Uterus (tissue), 4 donors: ENCODE measurements around the gene ATF7IP. TPM values are rescaled to one million over a fixed set of nuclear protein-coding genes. Genes with fewer than 3 reads are reported as not detected.
"Not testable (repeated sequence)": the region's sequence is repeated elsewhere in the genome, so short reads cannot be mapped to it uniquely, and the experiment has no call there.

Experiments used
- DNase-seq, 2 donors: peaks; one replicate each; pipeline ENCODE4 v3.0.0-alpha.2; 2019 to 2020
- H3K27ac ChIP-seq, 2 donors: fragments of 200-600 bp; sonication (generic); 1 replicate in 1 of 2; 2 replicates in 1 of 2; pipeline ENCODE4 v1.5.1; 2016 to 2018
- H3K27me3 ChIP-seq, 2 donors: fragments of 200-600 bp; sonication (generic); one replicate each; pipeline ENCODE4 v1.5.1; 2018 to 2019; ENCODE audit warnings: control low read depth in 1 of 2
- H3K36me3 ChIP-seq, 2 donors: fragments of 200-600 bp; sonication (generic); one replicate each; pipeline ENCODE4 v1.5.1; 2019; ENCODE audit warnings: control low read depth in 1 of 2
- H3K4me1 ChIP-seq, 2 donors: fragments of 200-600 bp; sonication (generic); one replicate each; pipeline ENCODE4 v1.5.1; 2018 to 2019; ENCODE audit warnings: control low read depth in 1 of 2
- H3K4me3 ChIP-seq, 2 donors: fragments of 200-600 bp; sonication (generic); 1 replicate in 1 of 2; 2 replicates in 1 of 2; pipeline ENCODE4 v1.5.1; 2018 to 2019; ENCODE audit warnings: mild to moderate bottlenecking in 1 of 2
- H3K9me3 ChIP-seq, 2 donors: fragments of 200-600 bp; sonication (generic); one replicate each; pipeline ENCODE4 v1.5.1; 2019; ENCODE audit warnings: control low read depth in 1 of 2
- CTCF ChIP-seq, 4 experiments: fragments of 200-600 bp in 2 of 4; fragments of 450-650 bp in 2 of 4; sonication (generic) in 2 of 4; IDR thresholded peaks; one replicate each; pipeline ENCODE4 v1.5.1; 2016 to 2019; ENCODE audit warnings: antibody characterized with exemption in 4 of 4, mild to moderate bottlenecking in 2 of 4, moderate library complexity in 1 of 4
- POLR2A ChIP-seq, 2 donors: fragments of 450-650 bp; IDR thresholded peaks; one replicate each; pipeline ENCODE4 v1.6.1; 2016; ENCODE audit warnings: antibody characterized with exemption in 2 of 2, mild to moderate bottlenecking in 1 of 2, moderate library complexity in 1 of 2
- intact Hi-C: fragments of 100-400 bp; cut with DNase I; formaldehyde crosslinking; loops from one replicate; pipeline ENCODE4 v1.15.1; 2023; ENCODE audit warnings: low total_unique reads
- total RNA-seq, 4 donors: library from RNA; depleted of rRNA in 3 of 4; stranded (reverse); fragments of >200 nt in 3 of 4; gene quantifications; one replicate each; pipeline versions ENCODE4 v1.1.0 to v1.2.4, GENCODE V29; 2014 to 2023
- donor health status: DM: yes; HTN: yes; CAD: no.

The ATF7IP gene
- total RNA-seq, 4 donors from 2014 or later: 39.5 to 102 (median 65.6) TPM

GRCh38 chr12:14326699-14327098, 38.8 kb upstream of the ATF7IP start:
- TF ChIP-seq POLR2A (IDR thresholded peaks at IDR 0.05) (no peak), CTCF (IDR thresholded peaks at IDR 0.05) (no peak)
- intact Hi-C loops: no loop called here
- H3K36me3 ChIP-seq: no peaks in the 10 kb centered on the region

GRCh38 chr12:14327711-14328110, 37.8 kb upstream of the ATF7IP start:
- no peak for DNase-seq
- Histone ChIP-seq H3K4me3 (no peak overlapping the region), H3K27me3 (no peaks in the 10 kb centered on the region), H3K9me3 (no peaks in the 10 kb centered on the region), H3K27ac (no peak overlapping the region), H3K36me3 (no peaks in the 10 kb centered on the region), H3K4me1 (no peaks in the 10 kb centered on the region)
- TF ChIP-seq POLR2A (IDR thresholded peaks at IDR 0.05) (no peak), CTCF (IDR thresholded peaks at IDR 0.05) (no peak)
- intact Hi-C loops: no loop called here

More at GRCh38 chr12:14326699-14327098, 38.8 kb upstream of the ATF7IP start:
- no peaks in the 10 kb centered on the region for H3K9me3 ChIP-seq
- no peak for DNase-seq
- H3K4me3 ChIP-seq: no peak overlapping the region
- no peak overlapping the region for H3K27ac ChIP-seq
- no peaks in the 10 kb centered on the region for H3K4me1 ChIP-seq
- no peaks in the 10 kb centered on the region for H3K27me3 ChIP-seq

GRCh38 chr12:14332482-14332881, 33.0 kb upstream of the ATF7IP start:
- DNase-seq: no peak
- TF ChIP-seq CTCF (IDR thresholded peaks at IDR 0.05) (no peak), POLR2A (IDR thresholded peaks at IDR 0.05) (no peak)
- Histone ChIP-seq H3K27me3 (no peaks in the 10 kb centered on the region), H3K27ac (no peak overlapping the region), H3K4me3 (no peak overlapping the region), H3K4me1 (no peaks in the 10 kb centered on the region), H3K9me3 (no peaks in the 10 kb centered on the region), H3K36me3 (no peaks in the 10 kb centered on the region)
- intact Hi-C loops: no loop called here

- no peaks in the 10 kb centered on the region for H3K36me3 ChIP-seq
- no peak for DNase-seq
- no peak overlapping the region for H3K27ac ChIP-seq
- H3K4me3 ChIP-seq: no peak overlapping the region
- TF ChIP-seq CTCF (IDR thresholded peaks at IDR 0.05) (no peak), POLR2A (IDR thresholded peaks at IDR 0.05) (no peak)
- intact Hi-C loops: no loop called here
- H3K4me1 ChIP-seq: no peaks in the 10 kb centered on the region
- H3K9me3 ChIP-seq: peaks cover 0 to 18% of the 10 kb centered on the region in 2 donors
- H3K27me3 ChIP-seq: no peaks in the 10 kb centered on the region
Measured at GRCh38 chr12:14340371-14340770, 25.1 kb upstream of the ATF7IP start.

GRCh38 chr12:14351524-14351923, 14.0 kb upstream of the ATF7IP start:
- intact Hi-C loops: not testable (repeated sequence)

GRCh38 chr12:14352066-14352465, 13.4 kb upstream of the ATF7IP start:
- H3K36me3 ChIP-seq, H3K9me3 ChIP-seq, H3K4me3 ChIP-seq, H3K27ac ChIP-seq, intact Hi-C loops, DNase-seq, H3K4me1 ChIP-seq, H3K27me3 ChIP-seq: not testable (repeated sequence)

More at GRCh38 chr12:14351524-14351923, 14.0 kb upstream of the ATF7IP start:
- H3K27me3 ChIP-seq, H3K27ac ChIP-seq, H3K4me1 ChIP-seq, DNase-seq, H3K36me3 ChIP-seq, H3K9me3 ChIP-seq, H3K4me3 ChIP-seq: not testable (repeated sequence)

GRCh38 chr12:14354665-14355064, 10.8 kb upstream of the ATF7IP start:
- DNase-seq, H3K9me3 ChIP-seq, H3K36me3 ChIP-seq, intact Hi-C loops, H3K27me3 ChIP-seq, H3K4me3 ChIP-seq, H3K4me1 ChIP-seq, H3K27ac ChIP-seq: not testable (repeated sequence)
